Measurements from ENCODE around the gene PCCA.

The PCCA gene

GRCh38 chr13:100434010-100434763 lies 345.3 kb downstream of the PCCA start:
- in situ Hi-C loops (cut with MboI; ENCODE audit: low sequenced_read_pairs, unreplicated experiment): no loop called here
- no peak for TF ChIP-seq CTCF (IDR thresholded peaks at IDR 0.05; ENCODE audit: borderline replicate concordance, control extremely low read depth, extremely low read depth, insufficient read depth, missing control alignments)
- peak; percentile 29 for DNase-seq (ENCODE audit: low spot score)

GRCh38 chr13:100436099-100436498 lies 347.2 kb downstream of the PCCA start:
- DNase-seq (ENCODE audit: low spot score): no peak
- in situ Hi-C loops (cut with MboI; ENCODE audit: low sequenced_read_pairs, unreplicated experiment): no loop called here
- no peak for TF ChIP-seq CTCF (IDR thresholded peaks at IDR 0.05; ENCODE audit: borderline replicate concordance, control extremely low read depth, extremely low read depth, insufficient read depth, missing control alignments)

- no peak for DNase-seq (ENCODE audit: low spot score)
- TF ChIP-seq CTCF (IDR thresholded peaks at IDR 0.05; ENCODE audit: borderline replicate concordance, control extremely low read depth, extremely low read depth, insufficient read depth, missing control alignments): no peak
- in situ Hi-C loops (cut with MboI; ENCODE audit: low sequenced_read_pairs, unreplicated experiment): no loop called here
Measured at GRCh38 chr13:100438059-100438788, 349.3 kb downstream of the PCCA start.

- TF ChIP-seq CTCF (IDR thresholded peaks at IDR 0.05; ENCODE audit: borderline replicate concordance, control extremely low read depth, extremely low read depth, insufficient read depth, missing control alignments): no peak
- DNase-seq (ENCODE audit: low spot score): no peak
- in situ Hi-C loops (cut with MboI; ENCODE audit: low sequenced_read_pairs, unreplicated experiment): no loop called here
Measured at GRCh38 chr13:100439247-100439970, 350.5 kb downstream of the PCCA start.

GRCh38 chr13:100440751-100441425 lies 352.0 kb downstream of the PCCA start:
- TF ChIP-seq CTCF (IDR thresholded peaks at IDR 0.05; ENCODE audit: borderline replicate concordance, control extremely low read depth, extremely low read depth, insufficient read depth, missing control alignments): no peak
- in situ Hi-C loops (cut with MboI; ENCODE audit: low sequenced_read_pairs, unreplicated experiment): no loop called here
- DNase-seq (ENCODE audit: low spot score): no peak

Data from GM13976 (cell line).